Measurements from ENCODE around the gene KIAA1549. TPM values are rescaled to one million over a fixed set of nuclear protein-coding genes. Genes with fewer than 3 reads are reported as not detected.

KIAA1549 gene
- total RNA-seq, 1 experiment from 2014 or later = 12.5 TPM

- Histone ChIP-seq H3K27me3 (no peaks in the 10 kb centered on the region), H3K4me3 (no peak overlapping the region), H3K9me3 (replicated peaks) (no peaks in the 10 kb centered on the region), H3K36me3 (peaks cover 8% of the 10 kb centered on the region; the same call in 1 of the 2 replicates), H3K4me1 (peaks cover 31% of the 10 kb centered on the region), H3K27ac (no peak overlapping the region)
- DNase-seq = no peak
These were observed 87.9 kb downstream of the KIAA1549 start for GRCh38 chr7:138893258-138893657.

GRCh38 chr7:138892812-138893211 is 88.4 kb downstream of the KIAA1549 start:
- Histone ChIP-seq H3K4me1 (peaks cover 31% of the 10 kb centered on the region), H3K4me3 (no peak overlapping the region), H3K36me3 (peaks cover 8% of the 10 kb centered on the region; the same call in 1 of the 2 replicates), H3K27me3 (no peaks in the 10 kb centered on the region), H3K27ac (no peak overlapping the region), H3K9me3 (replicated peaks) (no peaks in the 10 kb centered on the region)
- DNase-seq = no peak

- H3K9me3 ChIP-seq (replicated peaks) = no peaks in the 10 kb centered on the region
- H3K4me3 ChIP-seq = no peak overlapping the region
- peaks cover 31% of the 10 kb centered on the region for H3K4me1 ChIP-seq
- peaks cover 5% of the 10 kb centered on the region; the same call in 1 of the 2 replicates for H3K36me3 ChIP-seq
- H3K27me3 ChIP-seq = no peaks in the 10 kb centered on the region
- DNase-seq = no peak
- no peak overlapping the region; the same call in 1 of the 2 replicates for H3K27ac ChIP-seq
These were observed 89.1 kb downstream of the KIAA1549 start for GRCh38 chr7:138892006-138892630.

GRCh38 chr7:138891446-138891810 is 89.8 kb downstream of the KIAA1549 start:
- 0 out of 2 replicates have a peak, but pooled peaks cover 2% of the 10 kb centered on the region for H3K36me3 ChIP-seq
- H3K27me3 ChIP-seq = no peaks in the 10 kb centered on the region
- H3K4me3 ChIP-seq = peak overlapping the region; percentile 47
- peaks cover 35% of the 10 kb centered on the region for H3K4me1 ChIP-seq
- H3K27ac ChIP-seq = peak overlapping the region; percentile 74
- peak in 1 of 2 experiments; percentile 31 for DNase-seq
- H3K9me3 ChIP-seq (replicated peaks) = no peaks in the 10 kb centered on the region

GRCh38 chr7:138890499-138891445 is 90.4 kb downstream of the KIAA1549 start:
- Histone ChIP-seq H3K36me3 (0 out of 2 replicates have a peak, but pooled peaks cover 2% of the 10 kb centered on the region), H3K27ac (peak overlapping the region; percentile 74), H3K4me1 (peaks cover 42% of the 10 kb centered on the region), H3K9me3 (replicated peaks) (no peaks in the 10 kb centered on the region), H3K4me3 (peak overlapping the region; percentile 47), H3K27me3 (no peaks in the 10 kb centered on the region)
- peak; percentile 84 to 85 for DNase-seq

- H3K4me1 ChIP-seq = peaks cover 51% of the 10 kb centered on the region
- no peaks in the 10 kb centered on the region for H3K27me3 ChIP-seq
- H3K9me3 ChIP-seq (replicated peaks) = no peaks in the 10 kb centered on the region
- DNase-seq = peak in 1 of 2 experiments; percentile 19
- H3K4me3 ChIP-seq = peak overlapping the region; percentile 47
- H3K27ac ChIP-seq = peak overlapping the region; percentile 74
- 0 out of 2 replicates have a peak, but pooled peaks cover 2% of the 10 kb centered on the region for H3K36me3 ChIP-seq
These were observed 91.3 kb downstream of the KIAA1549 start for GRCh38 chr7:138889582-138890498.

GRCh38 chr7:138887872-138888656 is 93.1 kb downstream of the KIAA1549 start:
- H3K4me1 ChIP-seq = peaks cover 55% of the 10 kb centered on the region
- H3K27me3 ChIP-seq = no peaks in the 10 kb centered on the region
- no peak overlapping the region for H3K27ac ChIP-seq
- H3K4me3 ChIP-seq = no peak overlapping the region
- DNase-seq = no peak
- 0 out of 2 replicates have a peak, but pooled peaks cover 4% of the 10 kb centered on the region for H3K36me3 ChIP-seq
- H3K9me3 ChIP-seq (replicated peaks) = no peaks in the 10 kb centered on the region

- H3K27ac ChIP-seq = no peak overlapping the region
- H3K9me3 ChIP-seq (replicated peaks) = no peaks in the 10 kb centered on the region
These were observed 94.0 kb downstream of the KIAA1549 start for GRCh38 chr7:138887085-138887710.

GRCh38 chr7:138886501-138886917 is 94.7 kb downstream of the KIAA1549 start:
- H3K27me3 ChIP-seq = no peaks in the 10 kb centered on the region
- H3K9me3 ChIP-seq (replicated peaks) = no peaks in the 10 kb centered on the region
- no peak overlapping the region for H3K4me3 ChIP-seq
- H3K36me3 ChIP-seq = 0 out of 2 replicates have a peak, but pooled peaks cover 4% of the 10 kb centered on the region
- peak; percentile 49 to 84 for DNase-seq
- H3K4me1 ChIP-seq = peaks cover 45% of the 10 kb centered on the region
- peak overlapping the region; percentile 70; the same call in 1 of the 2 replicates for H3K27ac ChIP-seq

More at GRCh38 chr7:138887085-138887710, 94.0 kb downstream of the KIAA1549 start:
- Histone ChIP-seq H3K4me1 (peaks cover 52% of the 10 kb centered on the region), H3K36me3 (0 out of 2 replicates have a peak, but pooled peaks cover 4% of the 10 kb centered on the region), H3K27me3 (no peaks in the 10 kb centered on the region), H3K4me3 (no peak overlapping the region)
- no peak for DNase-seq

GRCh38 chr7:138885383-138886147 is 95.6 kb downstream of the KIAA1549 start:
- peak; percentile 83 to 86 for DNase-seq
- no peaks in the 10 kb centered on the region for H3K27me3 ChIP-seq
- no peak overlapping the region for H3K4me3 ChIP-seq
- H3K27ac ChIP-seq = peak overlapping the region; percentile 70
- no peaks in the 10 kb centered on the region for H3K9me3 ChIP-seq (replicated peaks)
- H3K36me3 ChIP-seq = peaks cover 8% of the 10 kb centered on the region; the same call in 1 of the 2 replicates
- H3K4me1 ChIP-seq = peaks cover 40% of the 10 kb centered on the region

GRCh38 chr7:138882249-138882648 is 98.9 kb downstream of the KIAA1549 start:
- Histone ChIP-seq H3K27ac (no peak overlapping the region), H3K36me3 (peaks cover 14% of the 10 kb centered on the region), H3K4me3 (no peak overlapping the region), H3K4me1 (peaks cover 24% of the 10 kb centered on the region), H3K27me3 (no peaks in the 10 kb centered on the region), H3K9me3 (replicated peaks) (no peaks in the 10 kb centered on the region)
- no peak for DNase-seq

- Histone ChIP-seq H3K9me3 (replicated peaks) (no peaks in the 10 kb centered on the region), H3K27me3 (no peaks in the 10 kb centered on the region), H3K4me3 (no peak overlapping the region), H3K4me1 (peaks cover 23% of the 10 kb centered on the region), H3K36me3 (peaks cover 14% of the 10 kb centered on the region), H3K27ac (no peak overlapping the region)
- DNase-seq = no peak
These were observed 99.5 kb downstream of the KIAA1549 start for GRCh38 chr7:138881579-138882188.
